Activated naive CD4-positive, alpha-beta T cell treated with Interleukin-2 at 50 U/mL for 16 hours (primary cell): ENCODE measurements around the gene LRRC7.

ENCODE experiments used
- DNase-seq: peaks from one replicate; pipeline ENCODE4 v3.0.0-alpha.2; 2020

Gene LRRC7

DNA sequence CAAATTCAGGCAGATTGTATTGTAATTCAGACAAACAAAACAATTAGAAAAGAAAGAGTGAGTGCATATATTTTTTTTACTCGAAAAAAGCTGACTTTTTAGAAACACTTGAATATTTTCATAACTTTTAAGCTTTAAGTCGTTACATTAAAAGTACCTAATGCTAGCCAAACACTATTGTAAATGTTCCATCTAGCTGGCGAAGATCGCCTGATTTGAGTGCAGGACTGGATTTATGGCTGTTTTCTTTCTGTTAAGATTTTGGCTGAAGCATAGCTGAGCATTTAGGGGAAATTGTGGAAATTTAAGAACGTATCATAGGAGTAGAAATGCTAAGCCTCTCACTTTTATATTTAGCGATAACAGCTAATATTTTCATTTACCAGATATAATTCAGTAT lies 24.6 kb downstream of the LRRC7 start:
- DNase-seq: no peak

DNA sequence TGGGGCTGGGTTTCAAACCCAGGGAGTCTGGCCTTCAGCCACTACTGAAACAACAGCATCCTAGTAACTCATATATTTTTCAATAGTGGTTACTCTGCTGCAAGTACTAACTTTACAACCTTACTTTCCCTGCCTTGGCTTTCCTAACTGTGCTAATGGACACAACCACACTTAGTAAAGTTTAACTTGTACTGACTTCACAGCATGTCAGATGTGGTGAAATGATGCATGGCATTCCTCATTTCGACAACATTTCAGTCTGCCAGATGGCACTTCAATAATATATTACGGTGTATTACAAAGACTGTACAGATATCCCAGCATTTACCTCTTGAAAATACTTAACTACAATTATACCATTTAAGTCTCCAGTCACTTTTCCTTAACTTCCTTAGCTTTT lies 27.8 kb downstream of the LRRC7 start:
- no peak for DNase-seq

DNA sequence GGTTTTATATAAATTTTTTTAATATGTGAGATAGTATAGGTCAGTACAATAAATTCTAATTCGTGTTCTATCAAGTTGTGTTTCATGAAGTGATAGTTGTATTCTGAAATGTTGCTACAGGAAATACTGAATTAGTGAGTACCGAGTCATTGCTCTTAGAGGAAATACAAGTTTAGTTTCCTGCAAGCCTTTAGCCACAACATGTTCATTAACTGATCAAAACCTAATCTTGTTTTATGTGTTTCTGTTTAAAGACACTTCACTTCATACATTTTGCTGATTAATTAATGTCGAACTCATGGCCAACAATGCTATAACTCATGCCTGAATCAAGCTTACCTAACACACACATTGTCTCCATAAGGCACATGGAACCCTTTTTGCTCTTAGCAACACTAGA lies 43.6 kb downstream of the LRRC7 start:
- DNase-seq: no peak

DNA sequence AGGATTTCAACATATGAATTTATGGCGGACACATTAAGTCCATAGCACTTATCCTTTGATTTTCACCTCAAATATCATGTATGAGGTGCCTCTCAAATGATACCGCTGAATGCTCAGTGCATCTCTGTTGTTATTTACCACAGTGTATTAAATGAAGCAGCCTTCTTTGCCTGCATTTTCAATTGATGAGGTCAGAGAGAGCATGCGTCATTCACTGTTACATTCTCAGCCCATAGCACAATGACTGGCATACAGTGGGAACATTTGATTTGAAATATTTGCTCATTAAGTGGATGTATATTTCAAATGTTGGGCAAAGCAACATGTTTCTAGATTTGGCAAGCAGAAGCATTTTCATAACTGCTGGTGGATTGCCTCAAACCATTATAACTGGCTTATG lies 45.7 kb downstream of the LRRC7 start:
- no peak for DNase-seq

DNA sequence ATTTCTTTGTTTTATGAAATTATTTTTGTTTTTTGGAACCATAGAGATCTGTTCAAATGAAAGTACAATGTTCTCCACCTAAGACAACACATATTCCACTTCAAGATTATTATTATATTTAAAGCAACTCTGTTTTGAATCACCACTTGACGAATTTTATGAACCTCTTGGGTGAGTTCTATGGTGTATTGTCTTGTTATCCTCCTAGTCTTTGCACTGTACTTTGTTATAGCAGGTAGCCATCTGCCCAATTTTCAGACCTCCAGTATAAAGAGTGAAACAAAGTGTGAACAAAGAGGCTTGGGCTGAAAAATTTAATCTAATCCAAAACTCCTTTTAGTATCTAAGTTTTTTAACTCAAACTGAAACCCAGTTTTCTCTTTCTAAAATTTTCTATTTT lies 71.0 kb downstream of the LRRC7 start:
- DNase-seq: no peak

DNA sequence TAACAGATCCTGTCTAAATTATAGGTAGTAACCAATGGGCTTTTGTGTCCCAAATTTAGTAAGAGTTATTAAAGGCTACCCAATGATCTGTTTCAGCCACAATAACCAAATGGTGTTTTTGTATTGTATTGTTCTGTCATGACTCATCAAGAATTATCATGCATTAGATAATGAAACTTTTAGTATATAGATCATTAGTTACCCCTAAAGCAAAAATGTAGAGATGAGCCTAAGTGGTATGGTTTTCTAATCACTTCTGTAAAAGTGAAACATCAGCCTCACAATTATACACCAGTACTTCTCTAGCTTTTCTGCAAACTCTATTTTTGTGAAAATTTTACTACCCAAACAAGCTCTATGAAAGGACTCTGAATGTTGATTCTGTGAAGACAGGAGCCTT lies 71.4 kb downstream of the LRRC7 start:
- no peak for DNase-seq

DNA sequence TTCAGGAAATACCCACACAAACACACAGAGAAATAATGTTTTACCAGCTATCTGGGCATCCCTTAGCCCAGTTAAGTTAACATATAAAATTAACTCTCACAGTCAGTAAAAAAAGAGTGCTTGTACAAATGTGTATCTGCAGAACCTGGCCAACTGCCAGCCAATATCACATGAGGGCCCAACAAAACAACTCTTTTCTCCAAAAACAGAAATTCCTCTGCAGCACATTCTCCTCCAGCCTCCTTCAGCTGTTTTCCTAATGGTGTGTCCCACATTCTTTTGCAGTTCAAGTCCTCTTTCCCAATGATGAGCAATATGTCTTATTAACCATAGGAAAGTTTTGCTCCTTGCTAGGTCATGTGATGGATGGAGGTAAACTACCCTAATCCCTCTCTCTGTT lies 75.5 kb downstream of the LRRC7 start:
- DNase-seq: no peak

DNA sequence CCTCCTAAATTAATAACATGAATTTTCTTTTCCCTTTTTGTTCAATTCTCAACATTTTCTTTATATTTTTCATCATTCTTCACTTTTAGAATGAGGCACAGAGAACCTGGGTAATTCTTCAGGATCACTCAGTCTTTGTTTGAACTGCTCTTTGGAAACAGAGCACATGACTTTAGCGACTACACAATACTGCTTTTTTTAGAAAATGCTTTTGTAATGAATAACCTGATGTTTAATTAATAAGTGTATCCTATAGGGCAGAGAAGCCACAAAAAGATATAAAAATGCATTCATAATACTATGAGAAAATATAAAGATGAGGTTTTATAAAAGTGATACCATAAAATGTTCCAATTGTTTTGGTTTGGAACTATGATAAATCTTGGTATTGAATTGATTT lies 77.8 kb downstream of the LRRC7 start:
- DNase-seq: no peak

DNA sequence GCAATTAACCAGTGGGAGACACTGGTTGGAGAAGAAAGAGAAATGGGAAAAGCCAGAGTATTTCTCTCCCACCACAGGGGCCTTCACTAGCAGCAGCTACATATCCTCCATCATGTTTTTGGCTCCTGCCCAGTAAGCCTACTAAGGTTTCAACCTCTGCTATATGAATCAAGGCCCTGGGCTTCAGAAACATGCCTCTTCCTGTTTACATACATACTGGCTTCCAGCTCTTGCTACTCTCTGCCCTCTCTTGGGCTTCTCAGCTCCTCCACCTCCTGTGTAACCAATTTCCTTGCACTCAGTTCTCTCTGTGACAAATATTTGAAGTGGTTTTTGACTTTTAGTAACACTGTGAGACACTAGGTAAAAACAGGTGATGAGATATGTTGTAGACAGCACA lies 80.8 kb downstream of the LRRC7 start:
- DNase-seq: no peak

DNA sequence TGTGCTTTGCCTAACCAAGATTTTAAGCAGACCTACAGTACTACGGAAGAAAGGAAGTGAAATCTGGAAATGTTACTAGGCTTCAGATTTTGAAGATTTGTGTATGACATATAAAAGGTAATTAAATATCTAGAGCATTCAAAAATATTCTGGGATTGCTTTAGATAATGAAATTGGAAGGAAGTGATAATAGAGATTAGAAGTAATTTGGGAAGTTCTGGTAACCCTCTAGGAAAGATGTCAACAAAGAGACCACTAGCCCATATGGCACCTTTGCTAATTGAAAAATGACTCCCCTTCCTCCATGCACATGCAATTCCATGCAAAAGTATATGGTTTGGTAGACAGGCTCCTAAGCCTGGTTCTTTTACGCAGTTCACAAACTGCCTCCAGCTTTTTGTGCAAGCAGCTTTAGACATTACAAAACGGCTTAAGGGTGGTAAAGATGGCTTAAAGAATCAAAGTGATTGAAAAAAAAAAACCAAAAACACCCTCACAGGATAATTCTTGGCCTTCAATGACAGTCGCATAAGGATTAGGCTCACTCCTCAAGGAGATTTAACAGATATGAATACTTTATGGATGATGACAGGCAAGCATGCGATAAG lies 81.8 kb downstream of the LRRC7 start:
- no peak for DNase-seq

DNA sequence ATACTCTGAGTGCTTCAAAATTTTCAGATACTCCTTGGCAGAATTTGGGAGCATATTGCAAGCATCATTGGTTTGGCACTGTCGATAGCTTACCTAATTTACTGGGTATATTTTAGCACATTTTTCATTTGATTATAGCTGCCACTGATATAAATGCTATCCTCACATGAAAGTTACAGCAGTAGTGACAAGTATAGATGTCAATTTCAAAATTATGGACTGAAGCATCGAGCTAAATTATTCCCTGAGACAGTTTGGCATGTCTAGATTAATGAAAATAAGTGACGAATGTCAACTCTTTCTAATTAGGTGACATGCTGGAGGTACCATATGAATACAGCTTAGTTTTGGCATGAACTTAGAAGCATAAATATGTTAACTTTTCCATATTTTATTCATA lies 83.1 kb downstream of the LRRC7 start:
- no peak for DNase-seq

DNA sequence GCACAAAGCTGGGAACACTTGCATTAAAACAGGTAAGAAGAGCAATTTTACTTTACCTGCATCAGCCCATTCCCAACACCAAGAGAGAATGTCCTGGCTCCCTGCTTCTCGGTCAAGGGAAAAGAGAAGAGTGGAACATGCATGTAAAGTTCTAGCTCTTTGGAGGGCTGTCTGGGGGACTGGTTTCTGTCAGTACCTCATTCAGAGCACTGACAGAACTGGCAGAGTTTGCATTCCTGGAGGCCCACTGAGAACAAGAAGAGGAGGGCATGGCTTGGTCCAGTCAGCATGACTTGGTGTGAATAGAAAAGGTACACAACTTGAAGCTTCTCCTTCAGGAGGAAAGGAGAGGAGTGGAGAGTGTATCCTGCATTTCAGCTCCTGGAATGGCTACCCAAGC lies 83.9 kb downstream of the LRRC7 start:
- DNase-seq: no peak

DNA sequence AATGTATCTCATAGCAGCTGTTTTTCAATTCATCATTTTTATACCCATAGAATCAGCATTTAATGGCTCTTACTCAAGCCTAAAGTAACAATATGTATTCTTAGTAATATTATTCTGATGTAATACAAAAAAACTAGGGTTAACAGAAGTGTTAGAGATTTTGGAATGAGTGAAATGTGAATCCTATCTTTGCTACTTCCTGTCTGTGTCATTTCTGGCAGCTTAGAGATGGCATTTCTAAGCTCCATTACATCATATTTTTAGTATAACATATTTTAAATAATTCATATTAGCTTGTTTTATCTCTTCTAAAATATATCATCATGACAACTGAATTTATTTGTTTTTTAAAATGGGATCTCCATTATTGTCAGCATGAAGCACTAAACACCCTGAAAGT lies 90.2 kb downstream of the LRRC7 start:
- DNase-seq: no peak

DNA sequence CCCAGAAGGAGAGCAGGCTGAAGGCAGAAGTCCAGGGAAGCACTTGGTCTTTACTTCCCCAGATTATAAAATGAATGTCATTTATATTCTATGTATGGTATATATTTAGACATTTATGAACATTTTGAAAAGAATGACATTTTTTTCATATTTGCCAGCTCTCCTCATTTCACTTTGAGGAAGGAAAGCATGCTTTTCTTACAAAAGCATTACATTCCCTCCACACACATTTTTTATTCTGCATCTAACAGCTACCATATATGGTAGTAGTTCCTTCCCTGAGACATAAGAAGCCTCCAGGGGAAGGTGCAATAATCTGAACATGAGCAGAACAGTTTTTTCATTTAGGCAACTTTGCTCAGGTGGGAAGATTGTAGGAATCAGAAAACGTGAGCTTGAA lies 94.0 kb downstream of the LRRC7 start:
- no peak for DNase-seq

DNA sequence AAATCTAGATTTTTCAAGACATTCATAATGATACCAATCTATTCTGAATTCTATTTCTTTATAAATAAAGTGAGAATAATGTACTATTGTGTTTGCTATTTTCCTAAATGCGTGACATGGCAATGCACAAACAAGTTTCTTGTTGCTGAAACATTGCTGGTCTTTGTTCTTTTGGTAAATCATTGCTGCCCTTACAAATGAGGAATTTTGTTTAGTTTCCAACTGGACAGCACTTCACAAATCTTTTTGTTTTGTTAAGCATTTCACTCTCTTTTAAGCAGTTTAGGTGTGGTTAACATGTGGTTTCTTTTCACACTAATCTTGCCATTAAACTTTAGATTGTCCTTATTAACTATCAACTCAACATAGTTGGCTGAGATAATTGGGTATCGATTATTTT lies 94.6 kb downstream of the LRRC7 start:
- DNase-seq: no peak

DNA sequence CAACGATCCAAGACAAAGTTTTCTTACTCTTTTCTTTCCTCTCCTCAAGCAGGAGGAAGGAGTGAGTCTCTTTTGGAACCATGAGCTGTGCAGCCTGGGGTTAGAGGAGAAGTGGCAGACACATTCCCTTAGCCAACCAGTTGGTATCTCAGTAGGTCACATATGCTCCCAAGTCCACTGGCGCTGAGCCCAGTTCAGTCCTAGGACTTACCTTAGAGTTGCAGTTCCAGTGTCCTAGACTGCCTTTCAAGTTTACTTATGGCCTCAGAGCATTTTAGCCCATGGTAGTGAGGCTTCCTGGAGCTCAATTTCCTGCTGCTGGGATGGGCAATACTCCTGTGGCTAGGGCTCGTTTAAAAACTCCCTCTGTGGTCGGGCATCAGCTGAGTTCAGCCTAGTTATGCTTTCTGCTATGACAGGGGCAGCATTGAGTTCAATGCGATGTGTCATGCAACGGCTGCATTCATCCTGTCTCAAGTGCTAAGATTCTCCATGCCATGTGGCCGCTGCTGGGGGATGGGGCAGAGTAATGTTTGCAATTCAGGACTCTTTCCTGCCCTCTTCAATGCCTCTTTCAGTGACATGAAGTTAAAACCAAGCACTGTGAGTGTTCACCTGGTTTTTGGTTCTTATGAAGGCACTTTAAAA lies 103.8 kb downstream of the LRRC7 start:
- DNase-seq: no peak

DNA sequence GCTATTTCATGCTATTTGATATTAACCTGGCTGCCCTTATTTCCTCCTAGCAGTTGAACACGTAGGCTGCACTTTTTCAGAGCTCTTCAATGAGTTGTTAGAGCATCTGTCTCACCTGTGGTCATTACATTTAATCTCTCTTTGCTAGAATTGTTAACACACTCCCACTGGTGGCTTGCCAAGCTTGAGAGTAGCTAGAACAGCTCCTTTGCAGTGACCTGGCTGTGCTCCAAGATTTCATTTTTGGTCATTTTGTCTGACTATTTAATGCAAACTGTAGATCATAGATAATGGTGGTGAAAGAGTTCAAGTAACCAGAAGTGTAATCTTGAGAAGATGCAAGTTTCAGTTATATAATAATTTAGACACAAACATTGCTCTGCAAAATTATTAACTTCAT lies 105.6 kb downstream of the LRRC7 start:
- DNase-seq: no peak

DNA sequence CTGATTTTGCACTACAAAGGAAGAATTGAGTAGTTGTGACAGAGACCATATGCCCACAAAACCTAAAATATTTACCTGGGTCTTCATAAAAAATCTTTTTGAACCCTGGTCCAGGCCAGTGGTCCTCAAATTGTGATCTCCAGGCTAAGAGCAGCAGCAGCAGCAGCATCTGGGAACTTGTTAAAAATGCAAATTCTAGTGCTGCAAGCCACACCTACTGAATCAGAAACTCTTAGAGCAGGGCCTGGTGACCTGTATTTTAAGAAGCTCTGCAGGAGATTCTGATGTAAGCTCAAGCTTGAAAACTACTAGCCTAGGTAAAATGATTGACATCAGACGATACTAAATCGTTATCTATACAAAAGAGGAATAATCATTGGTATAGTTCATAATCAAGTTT lies 112.2 kb downstream of the LRRC7 start:
- DNase-seq: no peak

DNA sequence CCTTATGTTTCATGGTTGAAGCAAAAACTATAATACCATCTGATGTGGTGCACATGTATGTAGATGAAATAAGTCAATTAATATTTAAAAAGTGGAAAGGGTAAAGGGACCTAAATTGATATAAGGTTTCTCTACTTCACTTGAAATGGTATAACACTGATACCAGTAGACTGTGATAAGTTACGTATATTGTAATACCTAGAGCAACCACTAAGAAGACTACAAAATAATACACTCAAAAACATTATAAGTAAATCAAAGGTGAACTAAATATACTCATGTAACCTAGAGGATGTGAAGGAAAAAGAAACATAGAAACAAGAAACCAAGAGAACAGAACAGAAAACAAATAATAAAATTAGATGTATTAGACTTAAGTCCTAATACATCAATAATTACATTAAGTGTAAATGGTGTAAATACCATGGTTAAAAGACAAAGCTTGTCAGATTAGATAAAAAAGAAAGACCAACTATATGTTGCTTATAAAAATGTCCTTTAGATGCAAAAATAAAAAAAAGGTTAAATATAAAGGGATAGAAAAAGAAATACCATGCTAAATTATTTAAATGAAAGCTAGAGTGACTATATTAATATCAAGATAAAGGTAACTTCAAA lies 118.8 kb downstream of the LRRC7 start:
- DNase-seq: no peak

DNA sequence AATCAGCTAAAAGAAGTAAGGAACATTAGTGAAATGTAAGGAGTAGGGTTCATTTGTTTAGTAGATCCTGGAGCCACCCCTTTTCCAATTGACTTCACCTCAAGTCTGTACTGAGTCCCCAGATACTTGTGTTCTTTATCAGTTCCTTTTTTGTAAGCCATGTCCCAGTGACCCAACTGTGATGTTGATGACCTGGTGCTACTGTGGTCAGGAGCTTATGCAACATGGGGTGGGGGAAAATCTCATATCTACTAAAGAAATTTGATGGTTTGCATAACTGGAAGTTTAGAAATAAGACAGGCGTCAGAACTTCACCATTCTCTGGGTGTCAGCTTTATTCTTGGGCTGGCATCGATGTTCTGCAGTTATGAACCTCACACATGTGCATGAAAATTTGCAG lies 120.5 kb downstream of the LRRC7 start:
- no peak for DNase-seq

DNA sequence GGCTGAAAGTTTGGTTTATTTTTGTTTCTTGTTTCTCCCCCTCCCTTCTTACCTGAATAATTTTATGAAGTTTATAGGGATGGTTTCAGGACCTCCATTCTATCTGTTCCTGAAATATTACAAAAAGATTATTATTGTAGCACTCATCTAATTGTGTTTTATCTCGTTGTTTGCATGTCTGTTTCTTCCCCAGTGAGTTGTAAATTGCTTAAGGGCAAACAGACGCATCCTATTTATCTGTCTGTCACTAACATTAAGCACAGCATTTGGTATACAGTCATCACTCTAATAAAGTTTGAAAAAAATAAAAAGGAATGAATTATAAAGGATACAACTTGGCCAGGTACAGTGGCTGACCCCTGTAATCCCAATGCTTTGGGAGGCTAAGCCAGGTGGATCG lies 123.5 kb downstream of the LRRC7 start:
- DNase-seq: no peak

DNA sequence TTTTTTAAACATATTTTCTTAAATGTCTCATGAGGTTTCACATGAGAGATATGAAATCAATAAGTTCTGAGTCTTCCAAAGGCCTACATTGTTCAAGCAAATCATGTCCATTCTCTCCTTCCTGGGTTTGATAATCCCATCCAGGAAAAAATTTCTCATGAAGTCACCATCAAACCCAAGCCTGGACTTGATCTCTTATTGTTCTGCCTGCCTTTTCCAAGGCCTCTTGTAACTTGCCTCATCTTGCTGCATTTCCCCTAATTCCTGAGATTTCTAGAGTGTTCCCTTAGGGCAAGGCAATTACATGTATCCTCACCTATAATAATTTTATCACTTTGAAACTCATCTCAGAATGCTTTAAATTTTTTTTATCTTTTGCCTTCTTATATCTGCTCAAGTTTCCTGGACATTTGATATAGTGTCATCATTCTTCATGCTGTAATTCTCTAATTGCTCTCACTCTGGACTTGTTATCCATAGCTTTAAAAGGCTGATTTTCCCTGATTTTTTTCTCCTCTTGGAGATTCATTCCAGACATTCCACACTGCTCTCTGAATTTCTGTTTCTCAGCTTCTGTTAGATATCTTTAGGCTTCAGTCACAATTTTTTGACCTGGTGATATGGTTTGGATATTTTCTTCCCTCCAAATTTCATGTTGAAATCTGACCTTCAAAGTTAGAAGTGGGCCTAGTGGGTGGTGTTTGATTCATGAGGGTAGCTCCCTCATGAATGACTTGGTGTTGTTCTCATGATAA lies 126.4 kb downstream of the LRRC7 start:
- DNase-seq: no peak

DNA sequence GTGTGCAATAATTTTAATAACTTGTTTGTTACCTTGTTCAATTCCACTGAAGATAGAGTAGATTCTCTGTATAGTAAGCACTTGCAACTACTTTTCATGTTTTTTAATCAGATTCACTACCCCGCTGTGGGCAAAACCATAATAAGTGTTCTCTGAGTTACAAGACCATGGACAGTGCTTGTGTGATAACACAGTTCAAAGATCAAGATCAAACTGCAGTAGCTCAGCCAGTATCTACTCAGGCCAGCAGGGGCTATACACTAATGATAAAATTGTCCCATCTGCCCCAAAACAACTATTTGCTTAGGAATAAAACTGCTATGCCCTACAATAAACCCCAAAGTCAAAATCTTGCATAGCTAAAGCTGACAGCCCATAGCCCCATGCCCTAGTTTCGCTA lies 129.6 kb downstream of the LRRC7 start:
- DNase-seq: no peak

DNA sequence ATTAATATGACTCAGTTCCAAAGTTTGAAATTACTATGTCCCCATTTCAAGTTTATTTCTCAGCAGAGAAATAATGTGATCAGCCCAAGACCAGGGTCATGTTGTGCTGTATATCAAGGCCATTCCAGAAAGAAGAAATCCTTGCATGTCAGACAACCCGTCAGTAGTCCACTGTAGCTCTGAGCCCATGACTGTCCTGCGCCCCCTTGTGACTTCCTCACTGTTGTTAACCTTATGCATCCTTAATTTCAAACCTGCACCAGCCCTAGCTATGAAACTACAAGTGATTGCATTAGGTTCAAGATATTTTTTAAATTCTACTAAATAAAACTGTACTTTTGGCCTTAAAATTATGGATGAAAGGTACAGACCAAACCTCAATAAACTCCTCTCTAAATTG lies 133.0 kb downstream of the LRRC7 start:
- DNase-seq: no peak
